ENCODE measurements around the gene SWAP70. TPM values are rescaled to one million over a fixed set of nuclear protein-coding genes. Genes with fewer than 3 reads are reported as not detected.
A peak's percentile ranks its signal among the peaks of the same experiment; 100 is the strongest.

The SWAP70 gene
- total and polyA plus RNA-seq, 10 donors: 34.9 to 130 (median 108) TPM

GRCh38 chr11:9629064-9629463, 34.8 kb upstream of the SWAP70 start:
- TF ChIP-seq POLR2A (IDR thresholded peaks at IDR 0.05) (no peak), POLR2AphosphoS5 (IDR thresholded peaks at IDR 0.05) (no peak), CTCF (IDR thresholded peaks at IDR 0.05 in 8 of 11, conservative IDR thresholded peaks at IDR 0.05 in 3 of 11) (no peak)
- Histone ChIP-seq H3K4me3 (no peak overlapping the region), H3K36me3 (no peaks in the 10 kb centered on the region), H3K9me3 (no peaks in the 10 kb centered on the region), H3K27me3 (replicated peaks in 1 of 7) (no peaks in the 10 kb centered on the region), H3K4me1 (peaks cover 17 to 72% (median 34%) of the 10 kb centered on the region in 6 donors), H3K27ac (peak overlapping the region in 4 of 8 donors; percentile 48 to 82 (median 73))
- WGBS, 5 donors: 75 to 87% (median 80%) methylated on average over 6 of the region's 6 CpGs
- DNase-seq: no peak
- intact Hi-C loops (cut with DNase I; ENCODE audit: low total_unique reads): no loop called here

GRCh38 chr11:9633679-9634078, 30.2 kb upstream of the SWAP70 start:
- intact Hi-C loops (cut with DNase I; ENCODE audit: low total_unique reads): no loop called here
- no peaks in the 10 kb centered on the region for H3K36me3 ChIP-seq

GRCh38 chr11:9636691-9637090, 27.2 kb upstream of the SWAP70 start:
- no peak overlapping the region for H3K27ac ChIP-seq
- DNase-seq: no peak
- no peaks in the 10 kb centered on the region for H3K27me3 ChIP-seq (replicated peaks in 1 of 7)
- 82 to 100% (median 94%) methylated on average over 1 of the region's 1 CpG for whole genome bisulfite sequencing, 5 donors
- peaks cover 16 to 49% (median 28%) of the 10 kb centered on the region in 6 donors for H3K4me1 ChIP-seq
- H3K9me3 ChIP-seq: no peaks in the 10 kb centered on the region
- no peak overlapping the region for H3K4me3 ChIP-seq
- TF ChIP-seq POLR2AphosphoS5 (IDR thresholded peaks at IDR 0.05): no peak
- TF ChIP-seq POLR2A (IDR thresholded peaks at IDR 0.05): no peak
- TF ChIP-seq CTCF (IDR thresholded peaks at IDR 0.05 in 8 of 11, conservative IDR thresholded peaks at IDR 0.05 in 3 of 11): no peak
- no peaks in the 10 kb centered on the region for H3K36me3 ChIP-seq
- intact Hi-C loops (cut with DNase I; ENCODE audit: low total_unique reads): no loop called here

More at GRCh38 chr11:9633679-9634078, 30.2 kb upstream of the SWAP70 start:
- WGBS, 5 donors: 27 to 43% (median 33%) methylated on average over 2 of the region's 2 CpGs
- TF ChIP-seq CTCF (IDR thresholded peaks at IDR 0.05 in 8 of 11, conservative IDR thresholded peaks at IDR 0.05 in 3 of 11): no peak
- TF ChIP-seq POLR2AphosphoS5 (IDR thresholded peaks at IDR 0.05): no peak
- no peak for TF ChIP-seq POLR2A (IDR thresholded peaks at IDR 0.05)
- Histone ChIP-seq H3K4me1 (peaks cover 4 to 38% (median 15%) of the 10 kb centered on the region in 6 donors), H3K9me3 (no peaks in the 10 kb centered on the region), H3K4me3 (no peak overlapping the region), H3K27ac (peak overlapping the region in 3 of 8 donors; percentile 8 to 42 (median 26)), H3K27me3 (replicated peaks in 1 of 7) (no peaks in the 10 kb centered on the region)
- DNase-seq: no peak

GRCh38 chr11:9639099-9639498, 24.8 kb upstream of the SWAP70 start:
- TF ChIP-seq POLR2AphosphoS5 (IDR thresholded peaks at IDR 0.05) (peak; percentile 18 to 80 (median 44)), POLR2A (IDR thresholded peaks at IDR 0.05) (no peak), CTCF (IDR thresholded peaks at IDR 0.05 in 8 of 11, conservative IDR thresholded peaks at IDR 0.05 in 3 of 11) (no peak)
- DNase-seq: peak; percentile 83
- Histone ChIP-seq H3K4me3 (no peak overlapping the region), H3K4me1 (peaks cover 12 to 51% (median 31%) of the 10 kb centered on the region in 6 donors), H3K36me3 (no peaks in the 10 kb centered on the region), H3K27ac (peak overlapping the region; percentile 13 to 85 (median 75)), H3K27me3 (replicated peaks in 1 of 7) (no peaks in the 10 kb centered on the region), H3K9me3 (no peaks in the 10 kb centered on the region)
- intact Hi-C loops (cut with DNase I; ENCODE audit: low total_unique reads): no loop called here
- 23 to 47% (median 43%) methylated on average over 5 of the region's 5 CpGs for WGBS, 5 donors

Data from spleen (tissue), 11 donors.